Limb (tissue), 2 donors: ENCODE data around the gene BACE2.

Experiments used
- DNase-seq, 2 donors: peaks; one replicate each; pipeline ENCODE4 v3.0.0-alpha.2; 2016; ENCODE audit errors: extremely low spot score in 2 of 2

Gene BACE2

GRCh38 chr21:41167348-41168342 is at the start of gene BACE2:
TSS of gene BACE2 (plus strand) at chr21:41168160. CDS start at chr21:41168264, 104 bp downstream.
- DNase-seq = peak; percentile 71 to 86

- DNase-seq = no peak
Observed at GRCh38 chr21:41119901-41120300, 48.1 kb upstream of the BACE2 start.

DNA sequence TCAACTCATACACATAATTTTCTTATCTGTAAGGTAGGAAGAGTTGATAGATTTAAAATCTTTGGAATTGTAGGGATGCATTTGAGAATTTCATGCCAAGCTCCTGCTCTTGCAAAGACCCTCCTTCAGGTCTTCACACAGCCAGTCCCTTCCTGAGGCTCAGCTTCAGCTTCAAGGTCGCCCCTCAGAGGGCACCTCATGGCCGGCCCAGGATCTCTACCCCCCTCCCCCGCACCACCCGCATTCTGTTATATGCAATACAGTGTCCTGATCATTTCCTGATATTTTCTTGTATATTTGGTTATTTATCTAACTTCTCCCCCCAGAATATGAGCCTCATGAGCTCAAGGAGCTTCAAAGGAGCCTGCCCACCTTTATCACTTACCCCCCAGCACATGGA is 47.0 kb upstream of the BACE2 start:
- no peak for DNase-seq

DNA sequence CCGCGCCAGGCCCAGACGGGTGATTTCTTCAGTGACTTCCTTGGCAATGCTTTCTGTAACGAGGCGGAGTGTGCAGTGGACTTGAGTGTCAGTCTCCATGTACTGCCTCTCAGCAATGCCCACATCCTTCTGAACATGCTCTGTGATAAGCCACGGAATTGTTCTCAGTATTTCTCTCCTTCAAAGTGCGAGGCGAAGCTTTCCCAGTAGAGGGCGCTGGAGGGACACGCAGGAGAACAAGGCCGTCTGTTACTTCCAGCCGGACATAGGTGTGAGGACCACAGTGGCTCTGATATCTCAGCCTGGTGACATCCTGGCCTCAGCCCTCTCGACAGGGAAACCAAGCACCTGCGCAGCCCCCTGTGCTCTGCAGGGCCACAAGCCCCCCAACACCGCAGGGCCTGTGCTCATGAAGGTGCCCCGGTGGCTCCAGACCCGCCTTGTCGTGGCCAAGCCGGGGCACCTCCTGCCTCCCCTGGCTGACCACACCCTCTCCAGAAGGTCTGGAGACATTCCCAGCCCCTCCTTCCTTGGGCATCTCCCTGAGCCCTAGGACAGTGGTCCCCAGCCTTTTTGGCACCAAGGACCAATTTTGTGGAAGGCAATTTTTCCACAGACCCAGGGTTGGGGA is 46.1 kb upstream of the BACE2 start:
- peak; percentile 66 to 85 for DNase-seq

GRCh38 chr21:41124641-41125201 is 43.2 kb upstream of the BACE2 start:
- peak in 1 of 2 donors; percentile 60 for DNase-seq

GRCh38 chr21:41128981-41129380 is 39.0 kb upstream of the BACE2 start:
- DNase-seq = no peak

DNA sequence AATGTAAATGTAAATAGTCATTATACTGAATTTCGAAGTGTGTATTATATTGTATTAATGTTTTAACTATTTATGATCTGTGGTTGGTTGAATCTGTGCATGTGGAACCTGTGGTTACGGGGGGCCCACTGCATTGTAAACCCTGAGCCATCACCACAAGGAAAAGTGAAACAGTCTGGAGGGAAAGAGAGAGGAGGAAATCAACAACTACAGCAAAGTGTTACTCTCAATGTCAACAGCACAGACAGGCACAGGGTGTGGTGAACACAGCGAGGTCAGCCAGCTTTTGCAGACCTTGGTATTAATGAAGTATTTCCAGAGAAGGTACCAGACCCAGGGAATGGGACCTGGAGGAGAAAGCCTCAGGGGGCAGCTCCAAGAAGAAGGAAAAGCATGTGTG is 37.1 kb upstream of the BACE2 start:
- DNase-seq = no peak

DNA sequence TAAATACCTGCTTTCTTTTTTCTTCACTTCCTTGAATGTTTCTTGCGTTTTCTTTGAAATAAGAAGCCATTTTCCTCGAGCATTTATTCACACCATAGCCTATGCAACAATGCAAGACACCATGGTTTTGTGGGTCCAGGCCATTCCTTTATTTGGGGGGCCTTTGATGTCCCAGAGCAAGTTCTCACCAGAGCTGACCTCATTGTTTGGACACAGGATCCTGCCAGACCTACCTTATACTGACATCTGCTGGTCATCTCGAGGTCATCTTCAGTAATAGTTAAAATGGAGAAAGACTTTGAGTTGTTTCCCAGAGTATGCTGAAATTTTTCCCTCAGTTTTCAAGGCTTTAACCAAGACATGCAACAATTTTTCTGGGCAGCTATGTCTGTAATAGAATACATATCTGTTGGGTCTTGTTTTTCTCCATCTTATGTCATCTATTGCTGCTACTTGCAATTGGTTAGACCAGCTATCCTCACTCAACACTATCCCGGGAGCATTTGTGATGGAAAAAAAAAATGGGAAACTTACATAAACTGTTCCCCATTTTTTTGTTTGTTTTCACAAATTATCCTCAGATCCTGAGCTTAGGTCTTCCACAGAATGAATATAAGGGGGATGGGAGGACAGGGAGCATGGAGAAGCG is 34.0 kb upstream of the BACE2 start:
- DNase-seq = peak in 1 of 2 donors; percentile 66

DNA sequence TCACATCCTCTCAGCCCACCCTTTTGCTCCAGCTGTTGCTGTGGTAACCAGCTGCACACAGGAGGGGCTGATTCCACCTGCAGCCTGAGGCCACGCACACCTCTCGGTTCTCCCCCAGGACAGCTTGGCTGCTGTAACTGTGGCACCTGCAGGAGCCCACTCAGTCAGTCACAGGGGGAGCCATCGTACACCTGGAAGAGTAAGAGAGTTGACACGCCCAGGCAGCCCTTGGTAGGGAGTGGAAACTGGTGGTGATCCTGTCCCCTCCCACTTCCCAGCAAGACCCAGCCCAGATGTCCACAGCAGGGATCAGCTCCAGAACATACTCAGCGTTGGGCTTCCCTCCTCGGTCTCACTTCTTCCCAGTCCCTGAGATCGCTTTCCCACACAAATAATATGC is 32.2 kb upstream of the BACE2 start:
- no peak for DNase-seq

DNA sequence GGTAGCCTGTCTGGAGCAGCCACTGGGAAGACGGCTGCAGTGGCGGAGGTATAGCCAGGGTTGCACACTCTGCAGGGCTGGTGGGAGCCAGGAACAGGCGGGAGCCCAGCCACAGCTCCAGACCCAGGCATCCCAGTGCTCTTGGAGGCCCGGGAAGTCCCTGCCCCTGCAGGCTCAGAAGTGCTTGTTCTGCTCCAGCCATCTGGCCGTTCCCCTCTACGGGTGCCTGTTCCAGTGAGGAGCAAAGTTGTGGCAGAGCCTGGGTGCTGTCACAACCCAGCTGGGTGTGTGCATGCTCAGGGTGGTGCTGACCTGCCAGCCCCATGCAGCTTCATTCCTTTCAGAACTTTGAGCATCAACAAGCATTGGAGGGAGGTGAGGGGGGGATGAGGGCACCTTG is 31.7 kb upstream of the BACE2 start:
- DNase-seq = no peak

- no peak for DNase-seq
Observed at GRCh38 chr21:41137401-41137800, 30.6 kb upstream of the BACE2 start.

GRCh38 chr21:41137889-41138288 is 30.1 kb upstream of the BACE2 start:
- no peak for DNase-seq

DNA sequence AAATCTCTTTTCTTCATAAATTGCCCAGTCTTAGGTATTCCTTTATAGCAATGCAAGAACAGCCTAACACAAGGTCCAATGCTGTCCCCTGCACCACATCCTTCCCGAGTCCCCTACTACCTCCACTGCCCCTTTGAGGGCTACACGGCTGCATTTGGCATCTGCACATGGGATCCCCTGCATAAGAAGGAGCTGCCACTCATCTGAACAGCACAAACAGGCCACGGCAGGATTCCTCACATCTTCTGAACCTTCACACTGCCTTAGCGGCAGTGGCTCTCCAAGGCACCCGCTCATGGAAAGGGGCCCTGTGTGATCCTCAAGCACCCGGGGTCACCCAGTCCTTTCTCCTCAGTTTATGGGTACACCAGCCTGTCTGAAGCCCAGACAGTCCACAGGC is 29.2 kb upstream of the BACE2 start:
- DNase-seq = no peak

DNA sequence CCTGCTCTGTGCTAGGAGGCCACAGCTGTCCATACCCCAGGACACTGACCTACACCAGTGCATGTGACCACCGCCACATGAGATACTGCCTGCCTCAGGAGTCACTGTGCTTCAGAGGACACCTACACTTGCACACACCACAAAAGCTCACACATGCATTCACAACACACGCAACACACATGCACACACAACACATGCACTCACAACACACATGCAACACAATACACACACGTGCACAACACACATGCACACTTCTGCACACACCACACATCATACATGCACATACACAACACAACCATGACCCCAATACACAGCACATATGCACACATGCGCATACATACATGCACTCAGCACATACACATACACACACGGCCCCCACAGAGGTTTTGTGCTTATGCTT is 28.7 kb upstream of the BACE2 start:
- no peak for DNase-seq

DNA sequence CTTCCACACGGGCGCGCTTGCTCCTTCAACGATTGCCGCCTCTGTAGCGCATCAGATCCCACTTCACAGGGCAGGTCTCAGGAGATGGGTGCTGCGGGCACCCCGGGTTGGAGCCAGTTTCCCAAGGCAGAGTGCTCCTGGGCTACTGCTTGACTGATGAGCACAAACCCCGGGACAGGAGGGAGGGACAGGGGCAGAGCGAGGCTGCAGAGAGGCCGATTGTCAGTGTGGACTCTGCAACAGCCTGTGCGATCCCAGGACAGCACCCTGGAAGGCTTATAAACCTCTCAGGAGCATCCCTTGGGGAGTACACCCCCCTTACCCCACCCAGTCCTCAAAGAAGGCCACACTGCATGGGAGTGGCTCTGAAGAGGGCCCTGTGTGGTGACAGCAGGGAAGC is 28.0 kb upstream of the BACE2 start:
- DNase-seq = no peak

DNA sequence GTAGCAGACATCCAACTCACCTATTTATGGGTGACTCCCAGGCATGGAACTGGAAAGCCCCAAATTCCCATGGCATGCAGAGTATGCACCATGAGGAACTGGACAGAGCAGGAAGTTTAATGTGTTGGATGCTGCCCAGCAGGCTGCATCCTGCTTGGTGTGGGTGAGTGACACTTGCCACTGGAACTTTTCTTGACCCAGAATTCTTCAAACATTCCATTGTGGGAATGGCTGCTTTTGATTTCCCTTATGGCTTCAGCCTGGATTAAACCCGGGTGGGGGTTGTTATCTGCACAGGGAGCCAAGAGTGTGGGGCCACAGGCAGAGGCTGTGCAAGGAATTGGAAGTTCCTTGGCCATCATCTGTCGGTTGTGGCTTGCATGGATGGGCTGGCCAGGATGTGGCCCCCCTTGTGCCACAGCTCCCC is 26.9 kb upstream of the BACE2 start:
- peak in 1 of 2 donors; percentile 16 for DNase-seq

- peak; percentile 61 to 63 for DNase-seq
Observed at GRCh38 chr21:41142051-41142795, 25.7 kb upstream of the BACE2 start.

DNA sequence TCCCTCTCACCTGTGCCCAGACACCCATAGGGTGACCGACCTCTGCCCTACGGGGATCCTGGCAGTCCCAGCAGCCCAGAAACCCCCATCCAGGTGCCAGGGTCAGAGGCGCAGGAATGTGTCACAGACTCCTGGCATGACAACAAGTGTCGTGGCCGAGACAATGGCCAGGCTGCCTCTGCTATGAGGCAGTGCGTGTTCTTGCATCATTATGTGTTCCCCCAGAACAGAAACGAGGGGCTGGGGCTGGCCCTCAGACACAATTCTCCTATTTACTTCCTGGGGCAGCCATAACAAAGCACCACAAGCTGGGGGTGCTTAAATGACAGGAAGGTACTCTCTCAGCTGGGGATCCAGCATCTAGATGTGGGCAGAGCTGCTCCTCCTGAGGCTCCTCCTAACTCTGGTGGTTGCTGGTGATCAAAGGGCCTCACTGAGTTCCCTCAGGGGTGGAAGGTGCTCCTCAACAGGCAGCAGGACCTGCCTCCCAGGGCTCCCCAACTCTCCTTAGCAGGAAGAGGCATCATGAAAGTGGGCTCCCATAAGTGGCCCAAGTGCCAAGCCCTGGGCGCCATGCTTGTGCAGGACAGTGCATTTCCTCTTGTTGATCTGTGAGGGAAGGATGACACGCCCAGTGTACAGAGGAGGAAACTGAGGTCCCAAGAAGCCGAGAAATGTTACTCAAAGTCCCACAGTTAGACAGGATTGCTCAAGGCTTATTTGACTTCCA is 24.2 kb upstream of the BACE2 start:
- DNase-seq = no peak

GRCh38 chr21:41147096-41147978 is 20.6 kb upstream of the BACE2 start:
- no peak for DNase-seq
